ENCODE results near the gene PTPN1.
A peak's percentile ranks its signal among the peaks of the same experiment; 100 is the strongest.

The PTPN1 gene

GRCh38 chr20:50625986-50626677 is 115.9 kb downstream of the PTPN1 start:
- DNase-seq, result no peak
- intact Hi-C loops (cut with DNase I), result no loop called here

- intact Hi-C loops (cut with DNase I), result no loop called here
- DNase-seq, result no peak
Measured at GRCh38 chr20:50627747-50628146, 117.6 kb downstream of the PTPN1 start.

GRCh38 chr20:50628332-50628731 is 118.1 kb downstream of the PTPN1 start:
- intact Hi-C loops (cut with DNase I), result no loop called here
- DNase-seq, result no peak

- DNase-seq, result no peak
- intact Hi-C loops (cut with DNase I), result no loop called here
Measured at GRCh38 chr20:50628853-50629669, 118.9 kb downstream of the PTPN1 start.

GRCh38 chr20:50629670-50630045 is 119.5 kb downstream of the PTPN1 start:
- intact Hi-C loops (cut with DNase I), result no loop called here
- no peak for DNase-seq

- intact Hi-C loops (cut with DNase I), result no loop called here
- no peak for DNase-seq
Measured at GRCh38 chr20:50630578-50631263, 120.5 kb downstream of the PTPN1 start.

GRCh38 chr20:50632236-50632635 is 122.1 kb downstream of the PTPN1 start:
- intact Hi-C loops (cut with DNase I), result no loop called here
- DNase-seq, result peak in 1 of 10 donors; percentile 36

GRCh38 chr20:50632701-50633100 is 122.5 kb downstream of the PTPN1 start:
- intact Hi-C loops (cut with DNase I), result no loop called here
- DNase-seq, result peak in 1 of 10 donors; percentile 78

- peak in 1 of 10 donors; percentile 53 for DNase-seq
- intact Hi-C loops (cut with DNase I), result no loop called here
Measured at GRCh38 chr20:50633361-50633760, 123.2 kb downstream of the PTPN1 start.

- intact Hi-C loops (cut with DNase I), result no loop called here
Measured at GRCh38 chr20:50634191-50634590, 124.0 kb downstream of the PTPN1 start.

More at GRCh38 chr20:50634191-50634590, 124.0 kb downstream of the PTPN1 start:
- peak in 1 of 10 donors; percentile 16 for DNase-seq

Measured in posterior cingulate gyrus (tissue), 11 donors.